ENCODE results near the gene TRAF7.
"Not testable (repeated sequence)": the region's sequence is repeated elsewhere in the genome, so short reads cannot be mapped to it uniquely, and the experiment has no call there.

The TRAF7 gene

DNA sequence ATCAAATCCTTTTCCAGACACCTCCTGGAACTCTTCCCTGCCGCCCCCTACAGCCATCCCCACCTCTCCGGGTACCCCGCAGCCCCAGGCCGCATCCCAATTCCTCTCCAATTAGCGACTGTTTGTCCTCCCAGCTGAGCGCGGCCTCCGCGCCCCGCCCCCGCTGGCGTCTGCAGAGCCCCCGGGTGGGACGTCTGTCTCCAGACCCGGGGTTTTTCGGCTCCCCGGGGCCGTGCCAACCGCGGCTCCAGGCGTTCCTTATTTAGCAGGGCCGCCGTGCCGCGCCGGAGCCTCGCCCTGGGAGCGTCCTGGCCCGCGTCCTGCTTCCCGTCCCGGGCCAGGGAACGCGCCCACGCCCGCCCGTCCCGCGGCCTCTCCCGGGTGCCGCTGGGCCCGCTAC, 20.5 kb upstream of the TRAF7 start:
- peak overlapping the region in 1 of 2 donors; percentile 52 for H3K4me3 ChIP-seq (ENCODE audit: low read depth in 1 of 2, low read length in 2 of 2)
- not testable (repeated sequence) for H3K36me3 ChIP-seq (ENCODE audit: control insufficient read depth in 1 of 2, insufficient read depth in 2 of 2, low read length in 2 of 2); H3K27me3 ChIP-seq (ENCODE audit: low read depth, low read length); H3K9me3 ChIP-seq (ENCODE audit: control insufficient read depth in 1 of 2, low read length in 2 of 2); H3K27ac ChIP-seq (ENCODE audit: low read length)
- peaks cover 0 to 11% of the 10 kb centered on the region in 2 donors for H3K4me1 ChIP-seq (ENCODE audit: control insufficient read depth in 1 of 2, insufficient read depth in 2 of 2, low read length in 2 of 2)

- not testable (repeated sequence) for H3K27ac ChIP-seq (ENCODE audit: low read length); H3K36me3 ChIP-seq (ENCODE audit: control insufficient read depth in 1 of 2, insufficient read depth in 2 of 2, low read length in 2 of 2); H3K9me3 ChIP-seq (ENCODE audit: control insufficient read depth in 1 of 2, low read length in 2 of 2); H3K27me3 ChIP-seq (ENCODE audit: low read depth, low read length); H3K4me1 ChIP-seq (ENCODE audit: control insufficient read depth in 1 of 2, insufficient read depth in 2 of 2, low read length in 2 of 2)
- H3K4me3 ChIP-seq (ENCODE audit: low read depth in 1 of 2, low read length in 2 of 2) = peak within 1 kb of the TSS in 1 of 2 donors; percentile 52
Observed at GRCh38 chr16:2135770-2136490, 19.7 kb upstream of the TRAF7 start, which contains the start of gene PKD1. PKD1 (minus strand) TSS chr16:2135898; CDS start chr16:2135689, 209 bp downstream.

DNA sequence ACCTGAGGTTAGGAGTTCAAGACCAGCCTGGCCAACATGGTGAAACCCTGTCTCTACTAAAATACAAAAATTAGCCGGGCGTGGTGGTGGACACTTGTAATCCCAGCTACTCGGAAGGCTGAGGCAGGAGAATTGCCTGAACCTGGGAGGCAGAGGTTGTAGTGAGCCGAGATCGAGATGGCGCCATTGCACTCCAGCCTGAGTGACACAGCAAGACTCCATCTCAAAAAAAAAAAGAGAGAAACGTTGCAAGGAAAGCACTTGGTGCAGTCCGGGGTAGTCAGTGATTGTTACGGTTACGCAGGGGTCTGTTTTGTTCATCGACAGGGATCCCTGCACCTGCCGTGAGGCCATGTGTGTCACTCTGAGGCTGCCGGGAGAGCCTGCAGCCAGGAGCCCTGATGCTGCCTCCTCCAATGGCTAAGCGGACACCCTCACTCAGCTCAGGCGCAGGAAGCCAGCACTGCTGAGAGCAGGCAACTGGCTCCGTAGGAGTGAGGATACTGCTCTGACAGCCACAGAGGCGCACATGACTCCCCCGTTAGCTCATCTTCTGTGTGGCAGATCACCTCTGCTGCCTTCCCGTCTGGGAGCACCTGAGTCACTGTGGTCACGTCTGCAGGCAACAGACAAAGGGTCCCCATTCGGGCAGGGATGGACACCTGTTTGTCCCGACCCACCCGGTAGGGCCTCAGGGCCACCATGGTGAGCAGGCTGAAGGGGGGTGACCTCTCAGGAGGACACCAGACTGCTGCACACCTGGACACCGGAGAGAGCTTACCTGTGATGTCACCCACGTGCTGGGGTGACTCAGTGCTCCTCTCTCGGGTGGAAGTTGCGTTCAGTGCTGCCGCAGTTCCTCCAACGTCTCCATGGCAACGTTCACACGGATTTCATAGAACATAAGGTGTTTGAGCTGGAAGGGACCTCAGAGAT, 12.4 kb upstream of the TRAF7 start:
- no peaks in the 10 kb centered on the region for H3K36me3 ChIP-seq (ENCODE audit: control insufficient read depth in 1 of 2, insufficient read depth in 2 of 2, low read length in 2 of 2)

DNA sequence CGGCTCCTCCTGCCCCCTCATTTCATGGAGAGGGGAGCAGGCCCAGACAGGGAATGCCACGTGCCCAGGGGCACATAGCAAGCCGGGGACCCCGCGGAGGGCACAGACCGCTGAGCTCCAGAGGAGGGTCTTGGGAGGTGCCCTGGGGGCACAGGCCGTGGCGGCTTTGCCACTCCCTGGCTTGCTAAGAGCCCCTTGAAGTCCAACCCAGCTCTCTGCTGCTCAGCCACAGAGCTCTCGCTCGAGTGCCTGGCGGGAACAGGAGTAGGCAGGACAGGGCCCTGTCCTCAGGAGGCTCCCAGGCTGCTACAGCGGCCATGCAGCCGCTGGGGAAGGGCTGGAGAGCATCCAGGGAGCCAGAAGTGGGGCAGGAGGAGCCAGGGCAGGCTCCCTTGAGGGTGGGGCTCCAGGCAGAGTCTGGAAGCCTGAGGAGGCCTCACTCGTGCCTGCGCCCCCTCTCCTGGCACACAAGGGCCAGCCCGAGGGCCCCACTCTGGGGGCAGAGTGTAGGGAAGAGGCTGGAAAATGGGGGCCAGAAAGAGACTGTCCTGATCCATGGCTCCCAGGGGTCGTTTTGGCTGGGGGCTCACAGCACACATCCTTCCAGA, 11.6 kb upstream of the TRAF7 start:
- H3K4me1 ChIP-seq (ENCODE audit: control insufficient read depth in 1 of 2, insufficient read depth in 2 of 2, low read length in 2 of 2) = peaks cover 0 to 14% of the 10 kb centered on the region in 2 donors
- H3K9me3 ChIP-seq (ENCODE audit: control insufficient read depth in 1 of 2, low read length in 2 of 2) = no peaks in the 10 kb centered on the region
- H3K27ac ChIP-seq (ENCODE audit: low read length) = no peak overlapping the region
- H3K36me3 ChIP-seq (ENCODE audit: control insufficient read depth in 1 of 2, insufficient read depth in 2 of 2, low read length in 2 of 2) = no peaks in the 10 kb centered on the region
- H3K4me3 ChIP-seq (ENCODE audit: low read depth in 1 of 2, low read length in 2 of 2) = no peak overlapping the region
- no peaks in the 10 kb centered on the region for H3K27me3 ChIP-seq (ENCODE audit: low read depth, low read length)

More for the DNA sequence above, 12.4 kb upstream of the TRAF7 start:
- Histone ChIP-seq H3K27me3 (ENCODE audit: low read depth, low read length) (no peaks in the 10 kb centered on the region), H3K4me1 (ENCODE audit: control insufficient read depth in 1 of 2, insufficient read depth in 2 of 2, low read length in 2 of 2) (peaks cover 0 to 8% of the 10 kb centered on the region in 2 donors), H3K9me3 (ENCODE audit: control insufficient read depth in 1 of 2, low read length in 2 of 2) (no peaks in the 10 kb centered on the region), H3K4me3 (ENCODE audit: low read depth in 1 of 2, low read length in 2 of 2) (no peak overlapping the region), H3K27ac (ENCODE audit: low read length) (no peak overlapping the region)

DNA sequence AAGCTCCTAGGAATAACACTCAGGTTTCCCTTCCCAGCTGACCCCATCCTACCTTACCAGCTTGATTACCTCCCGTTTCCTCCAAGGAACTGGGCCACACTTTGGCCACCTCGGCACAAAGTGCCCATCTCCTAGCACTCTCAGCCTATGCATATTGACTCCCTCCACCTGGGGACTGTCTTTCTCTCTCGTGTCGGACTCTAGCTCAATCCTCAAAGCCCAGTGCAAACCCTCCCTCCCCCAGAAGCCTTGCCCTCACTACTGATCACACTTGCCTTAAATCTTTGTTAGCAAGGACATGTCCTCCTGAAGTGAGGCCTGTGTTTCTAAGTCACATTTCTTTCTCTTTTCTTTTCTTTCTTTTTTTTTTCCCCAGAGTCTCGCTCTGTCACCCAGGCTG, 9.7 kb upstream of the TRAF7 start:
- Histone ChIP-seq H3K4me3 (ENCODE audit: low read depth in 1 of 2, low read length in 2 of 2) (no peak overlapping the region), H3K27me3 (ENCODE audit: low read depth, low read length) (no peaks in the 10 kb centered on the region), H3K27ac (ENCODE audit: low read length) (no peak overlapping the region), H3K9me3 (ENCODE audit: control insufficient read depth in 1 of 2, low read length in 2 of 2) (no peaks in the 10 kb centered on the region), H3K4me1 (ENCODE audit: control insufficient read depth in 1 of 2, insufficient read depth in 2 of 2, low read length in 2 of 2) (peaks cover 0 to 33% of the 10 kb centered on the region in 2 donors), H3K36me3 (ENCODE audit: control insufficient read depth in 1 of 2, insufficient read depth in 2 of 2, low read length in 2 of 2) (no peaks in the 10 kb centered on the region)

DNA sequence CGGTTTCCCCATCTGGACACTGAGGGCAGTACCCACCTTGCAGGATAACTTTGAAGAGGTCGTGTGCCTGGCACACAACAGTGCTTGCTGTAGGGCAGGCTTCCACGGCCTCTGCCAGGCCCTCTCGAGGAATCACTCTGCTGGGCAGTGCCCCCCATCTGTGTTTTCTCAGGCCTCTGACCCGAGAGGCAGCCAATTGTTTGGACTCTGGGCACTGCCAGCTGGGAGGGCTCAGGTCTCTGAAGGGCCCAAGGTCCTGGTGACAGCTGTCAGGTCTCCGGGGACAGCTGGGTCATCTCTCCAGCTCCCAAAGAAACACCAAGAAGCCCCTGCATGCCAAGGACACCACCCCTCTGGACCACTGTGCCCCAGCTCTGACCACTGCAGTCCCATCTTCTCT, 8.2 kb upstream of the TRAF7 start:
- H3K27ac ChIP-seq (ENCODE audit: low read length) = no peak overlapping the region
- H3K27me3 ChIP-seq (ENCODE audit: low read depth, low read length) = no peaks in the 10 kb centered on the region
- no peaks in the 10 kb centered on the region for H3K9me3 ChIP-seq (ENCODE audit: control insufficient read depth in 1 of 2, low read length in 2 of 2)
- H3K4me3 ChIP-seq (ENCODE audit: low read depth in 1 of 2, low read length in 2 of 2) = no peak overlapping the region
- H3K4me1 ChIP-seq (ENCODE audit: control insufficient read depth in 1 of 2, insufficient read depth in 2 of 2, low read length in 2 of 2) = peaks cover 4 to 45% of the 10 kb centered on the region in 2 donors
- H3K36me3 ChIP-seq (ENCODE audit: control insufficient read depth in 1 of 2, insufficient read depth in 2 of 2, low read length in 2 of 2) = peaks cover 4 to 5% of the 10 kb centered on the region in 2 donors

DNA sequence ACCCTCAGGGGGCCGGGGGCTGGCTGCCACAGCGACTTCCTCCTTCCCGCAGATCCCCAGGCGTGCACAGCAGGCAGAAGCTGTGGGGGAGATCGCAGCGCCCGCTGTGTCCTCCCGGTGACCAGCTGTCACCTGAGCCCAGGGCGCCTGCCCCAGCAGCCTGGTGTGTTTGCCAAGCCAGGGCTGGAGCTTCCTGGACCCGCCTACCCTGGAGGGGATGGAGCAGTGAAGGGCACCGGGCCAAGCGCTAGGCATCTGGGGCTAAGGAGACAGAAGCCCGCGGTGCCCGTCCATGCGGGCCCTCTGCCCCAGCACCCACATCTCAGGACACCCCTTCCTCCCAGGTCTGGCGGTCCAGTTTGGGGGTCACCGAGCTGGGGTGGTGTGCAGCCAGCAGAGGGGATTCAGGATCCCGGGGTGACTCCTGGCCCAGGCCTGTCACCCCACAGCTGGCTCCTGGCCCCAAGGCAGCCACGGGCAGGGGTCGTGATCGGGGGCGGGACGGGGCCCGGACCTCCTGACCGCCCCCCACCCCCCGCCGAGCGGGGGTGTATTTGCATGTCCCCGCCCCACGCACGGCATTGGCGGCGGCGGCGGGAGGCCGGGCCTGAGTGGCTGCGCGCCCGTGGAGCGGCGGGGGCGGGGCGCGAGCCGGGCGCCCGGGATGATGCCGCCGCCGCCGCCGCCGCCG, 7.5 kb upstream of the TRAF7 start, which contains the start of gene RAB26:
TSS of gene RAB26 (plus strand) at position 645 of the 691 bp plus-strand sequence. CDS start 159 bp downstream, outside the sequence.
- H3K4me1 ChIP-seq (ENCODE audit: control insufficient read depth in 1 of 2, insufficient read depth in 2 of 2, low read length in 2 of 2) = peaks cover 4 to 53% of the 10 kb centered on the region in 2 donors
- H3K27ac ChIP-seq (ENCODE audit: low read length) = no peak within 1 kb of the TSS

DNA sequence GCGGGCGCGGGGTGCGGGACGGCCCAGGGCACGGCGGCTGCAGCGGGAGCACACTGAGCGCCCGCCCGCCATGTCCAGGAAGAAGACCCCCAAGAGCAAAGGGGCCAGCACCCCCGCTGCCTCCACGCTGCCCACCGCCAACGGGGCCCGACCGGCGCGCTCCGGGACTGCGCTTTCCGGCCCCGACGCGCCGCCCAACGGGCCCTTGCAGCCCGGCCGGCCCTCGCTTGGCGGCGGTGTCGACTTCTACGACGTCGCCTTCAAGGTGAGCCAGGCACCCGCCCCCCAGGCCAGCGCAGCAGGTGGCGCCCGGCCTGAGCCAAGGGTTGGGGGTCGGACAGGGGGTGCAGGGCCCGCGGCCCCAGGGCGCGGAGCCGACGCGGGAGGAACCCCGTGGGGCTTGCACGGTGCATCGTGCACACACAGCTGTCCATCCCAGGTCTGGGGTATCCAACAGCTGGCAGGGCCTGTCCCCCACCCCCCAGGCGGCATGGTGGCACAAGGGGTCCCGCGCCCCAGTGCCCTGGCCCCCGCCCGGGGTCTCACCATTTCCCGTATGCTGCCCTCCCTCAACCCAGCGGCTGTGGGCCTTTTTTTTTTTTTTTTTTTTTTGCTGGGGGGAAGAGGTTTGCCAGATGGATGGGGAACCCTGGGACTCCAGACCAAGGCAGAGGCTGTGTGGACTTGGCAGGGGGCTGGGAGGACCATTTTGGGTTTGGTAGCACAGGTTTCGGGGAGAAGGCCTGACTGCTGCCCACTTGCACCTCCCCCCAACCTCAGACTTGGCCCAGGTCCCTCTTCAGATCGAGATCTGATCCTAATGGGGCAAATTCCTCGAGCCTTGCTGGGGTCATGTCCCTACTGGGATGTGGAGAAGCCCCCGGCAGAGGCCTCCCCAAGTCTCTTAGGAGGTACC, 6.6 kb upstream of the TRAF7 start:
- Histone ChIP-seq H3K27ac (ENCODE audit: low read length) (no peak overlapping the region), H3K4me1 (ENCODE audit: control insufficient read depth in 1 of 2, insufficient read depth in 2 of 2, low read length in 2 of 2) (peaks cover 9 to 61% of the 10 kb centered on the region in 2 donors)

More for the DNA sequence above, 7.5 kb upstream of the TRAF7 start, which contains the start of gene RAB26:
- H3K4me3 ChIP-seq (ENCODE audit: low read depth in 1 of 2, low read length in 2 of 2) = peak within 1 kb of the TSS in 1 of 2 donors; percentile 63
- no peaks in the 10 kb centered on the region for H3K9me3 ChIP-seq (ENCODE audit: control insufficient read depth in 1 of 2, low read length in 2 of 2)
- H3K36me3 ChIP-seq (ENCODE audit: control insufficient read depth in 1 of 2, insufficient read depth in 2 of 2, low read length in 2 of 2) = peaks cover 4 to 5% of the 10 kb centered on the region in 2 donors
- H3K27me3 ChIP-seq (ENCODE audit: low read depth, low read length) = no peaks in the 10 kb centered on the region

GRCh38 chr16:2149630-2150417, 5.8 kb upstream of the TRAF7 start:
- no peaks in the 10 kb centered on the region for H3K9me3 ChIP-seq (ENCODE audit: control insufficient read depth in 1 of 2, low read length in 2 of 2)
- H3K27me3 ChIP-seq (ENCODE audit: low read depth, low read length) = no peaks in the 10 kb centered on the region
- no peak overlapping the region for H3K4me3 ChIP-seq (ENCODE audit: low read depth in 1 of 2, low read length in 2 of 2)
- peaks cover 4 to 5% of the 10 kb centered on the region in 2 donors for H3K36me3 ChIP-seq (ENCODE audit: control insufficient read depth in 1 of 2, insufficient read depth in 2 of 2, low read length in 2 of 2)
- no peak overlapping the region for H3K27ac ChIP-seq (ENCODE audit: low read length)
- peaks cover 12 to 70% of the 10 kb centered on the region in 2 donors for H3K4me1 ChIP-seq (ENCODE audit: control insufficient read depth in 1 of 2, insufficient read depth in 2 of 2, low read length in 2 of 2)

More for the DNA sequence above, 6.6 kb upstream of the TRAF7 start:
- Histone ChIP-seq H3K36me3 (ENCODE audit: control insufficient read depth in 1 of 2, insufficient read depth in 2 of 2, low read length in 2 of 2) (peaks cover 4 to 5% of the 10 kb centered on the region in 2 donors), H3K9me3 (ENCODE audit: control insufficient read depth in 1 of 2, low read length in 2 of 2) (no peaks in the 10 kb centered on the region), H3K27me3 (ENCODE audit: low read depth, low read length) (no peaks in the 10 kb centered on the region), H3K4me3 (ENCODE audit: low read depth in 1 of 2, low read length in 2 of 2) (peak overlapping the region in 1 of 2 donors; percentile 62)
